ENCODE measurements around the gene TTLL5.
A peak's percentile ranks its signal among the peaks of the same experiment; 100 is the strongest.
"Not testable (repeated sequence)": the region's sequence is repeated elsewhere in the genome, so short reads cannot be mapped to it uniquely, and the experiment has no call there.

Gene TTLL5

DNA sequence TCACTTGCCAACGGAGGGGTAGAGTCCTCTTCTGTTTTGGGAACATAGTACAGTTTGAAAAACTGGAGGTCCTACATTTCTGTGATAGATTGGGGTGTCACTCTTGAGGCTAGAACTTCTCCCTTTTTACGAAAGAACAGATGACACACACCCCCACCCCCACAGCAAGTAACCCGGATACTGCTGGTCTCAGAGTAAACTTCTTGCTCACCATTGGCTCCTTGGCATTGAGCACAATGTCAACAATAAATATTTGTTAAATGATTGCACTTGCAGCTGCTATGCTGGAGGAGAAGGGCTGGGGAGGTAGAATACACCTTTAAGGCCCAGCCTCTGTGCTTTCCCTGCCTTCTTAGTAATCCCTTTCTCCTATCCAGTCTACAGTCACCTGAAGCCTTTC lies 170.9 kb downstream of the TTLL5 start:
- no peak for DNase-seq (ENCODE audit: low read depth in 2 of 2)

DNA sequence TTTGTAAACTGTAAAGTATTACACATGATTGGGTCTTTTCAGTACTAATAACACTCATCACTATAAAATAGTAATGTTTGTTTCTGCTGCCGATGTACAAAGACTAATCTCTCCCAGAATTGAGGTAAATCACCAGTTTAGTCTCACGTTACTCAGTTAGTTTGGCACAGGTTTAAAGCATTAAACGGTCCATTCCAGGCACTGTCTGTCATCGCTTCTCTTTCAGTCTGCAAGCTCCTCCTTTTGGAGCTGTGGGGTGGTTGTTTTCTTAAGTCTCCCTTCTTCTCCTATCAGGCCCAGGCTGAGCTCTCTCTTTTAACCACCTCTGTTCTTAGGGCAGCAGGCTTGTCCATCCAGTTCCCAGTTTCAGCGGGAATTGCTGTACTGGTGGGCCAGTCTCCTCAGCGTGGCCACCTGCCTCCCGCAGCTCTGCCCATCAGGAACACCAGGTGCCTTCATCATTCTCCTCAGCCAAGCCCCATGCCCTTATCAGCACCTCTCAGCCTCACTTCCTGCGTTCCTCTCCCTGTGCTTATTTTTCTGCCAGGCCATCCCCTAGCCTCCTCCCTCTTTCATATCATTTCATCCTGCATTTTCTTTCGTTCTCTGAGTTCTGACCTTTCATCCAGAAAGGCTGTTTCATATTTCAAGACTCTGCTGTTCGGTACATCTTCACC lies 171.7 kb downstream of the TTLL5 start:
- DNase-seq (ENCODE audit: low read depth in 2 of 2) = peak in 1 of 2 experiments; percentile 42

DNA sequence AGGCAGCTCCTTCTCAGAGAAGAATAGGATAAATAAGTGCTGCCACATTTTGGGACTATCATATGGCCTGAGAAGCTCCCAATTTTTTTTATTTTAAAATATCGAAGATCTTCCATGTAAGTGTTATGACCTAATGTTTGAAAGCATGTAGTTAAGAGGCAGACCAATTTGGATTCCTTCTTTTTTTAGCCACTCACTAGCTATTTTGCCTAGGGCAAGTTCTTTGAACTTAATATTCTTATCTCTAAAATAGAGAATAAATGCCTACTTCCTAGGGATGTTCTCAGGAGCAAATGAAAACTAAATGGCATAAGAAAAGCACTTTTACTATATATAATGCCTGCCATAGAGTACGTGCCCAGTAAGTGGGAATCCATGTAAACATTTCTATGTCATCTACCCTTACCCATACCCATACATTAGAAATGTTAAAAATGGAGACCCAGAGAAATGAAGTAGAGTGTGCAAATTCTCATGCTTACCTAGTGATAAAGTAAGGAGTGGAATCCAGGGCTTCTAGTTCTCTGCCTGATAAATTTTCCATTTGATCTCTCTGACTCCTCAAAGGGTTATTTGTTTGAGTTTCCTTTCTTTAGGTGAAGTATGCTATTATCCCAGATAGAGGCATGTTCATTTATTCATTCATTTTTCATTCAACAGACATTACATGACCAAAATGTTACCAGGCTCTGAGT lies 172.4 kb downstream of the TTLL5 start:
- no peak for DNase-seq (ENCODE audit: low read depth in 2 of 2)

DNA sequence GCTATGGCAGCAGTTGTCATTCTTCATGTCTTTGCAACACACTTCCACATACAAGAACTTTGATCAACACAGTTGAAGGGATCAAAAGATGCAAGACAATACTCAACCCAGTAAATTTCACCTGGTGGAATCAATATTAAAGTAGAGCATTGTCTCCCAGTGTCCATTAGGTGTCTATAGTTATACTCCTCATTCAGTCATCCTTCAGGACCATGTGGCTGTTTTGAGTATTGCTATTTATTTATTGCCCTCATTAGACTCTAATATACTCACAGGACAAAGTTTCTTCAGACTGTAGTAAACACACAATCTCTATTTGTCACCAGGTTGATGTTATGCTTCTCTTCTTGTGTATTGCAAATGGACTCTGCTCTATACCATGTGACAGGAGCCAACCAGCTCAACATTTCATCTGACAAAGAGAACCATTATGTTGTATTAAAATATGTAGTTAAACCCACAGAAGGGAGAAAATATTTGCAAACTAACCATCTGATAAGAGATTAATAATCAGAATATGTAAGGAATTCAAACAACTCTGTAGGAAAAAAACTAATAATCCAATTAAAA lies 174.2 kb downstream of the TTLL5 start:
- DNase-seq (ENCODE audit: low read depth in 2 of 2) = no peak

GRCh38 chr14:75835737-75836136 lies 174.7 kb downstream of the TTLL5 start:
- DNase-seq (ENCODE audit: low read depth in 2 of 2) = no peak

GRCh38 chr14:75837151-75837787 lies 176.2 kb downstream of the TTLL5 start:
- DNase-seq (ENCODE audit: low read depth in 2 of 2) = no peak

DNA sequence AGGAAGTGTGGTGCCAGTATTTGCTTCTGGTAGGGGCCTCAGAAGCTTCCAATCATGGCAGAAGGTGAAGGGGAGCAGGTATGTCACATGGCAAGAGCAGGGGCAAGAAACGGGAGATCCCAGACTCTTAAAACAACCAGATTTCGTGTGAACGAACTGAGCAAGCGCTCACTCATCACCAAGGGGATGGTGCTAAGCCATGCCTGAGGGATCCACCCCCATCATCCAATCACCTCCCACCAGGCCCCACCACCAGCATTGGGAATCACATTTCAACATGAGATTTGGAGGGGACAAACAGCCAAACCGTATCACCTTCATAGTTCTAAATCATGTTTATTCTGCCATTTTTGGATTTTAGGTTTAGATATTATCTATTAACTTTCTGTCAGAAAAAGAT lies 179.9 kb downstream of the TTLL5 start:
- DNase-seq (ENCODE audit: low read depth in 2 of 2) = no peak

DNA sequence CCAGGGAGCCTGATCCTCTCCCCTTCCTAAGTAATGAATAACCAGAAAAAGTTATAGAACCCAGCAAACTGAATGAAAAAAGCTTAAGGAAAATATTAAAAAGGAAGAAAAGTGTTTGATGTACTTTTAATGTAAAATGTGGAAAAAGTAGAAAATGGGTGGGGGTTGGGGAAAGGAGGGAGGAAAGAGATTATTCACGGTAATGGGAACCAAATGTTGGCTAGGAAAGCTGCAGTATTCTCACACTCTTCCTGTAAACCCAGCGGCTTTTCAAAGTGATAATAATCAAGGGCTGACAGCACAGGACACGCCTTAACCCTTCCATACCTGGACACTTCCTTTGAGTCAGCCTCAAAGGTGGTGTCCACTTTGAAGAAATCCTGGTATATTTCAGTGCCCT lies 181.5 kb downstream of the TTLL5 start:
- DNase-seq (ENCODE audit: low read depth in 2 of 2) = no peak

- no peak for DNase-seq (ENCODE audit: low read depth in 2 of 2)
Measured at GRCh38 chr14:75844486-75844885, 183.4 kb downstream of the TTLL5 start.

GRCh38 chr14:75845136-75845804 lies 184.2 kb downstream of the TTLL5 start:
- DNase-seq (ENCODE audit: low read depth in 2 of 2) = no peak

DNA sequence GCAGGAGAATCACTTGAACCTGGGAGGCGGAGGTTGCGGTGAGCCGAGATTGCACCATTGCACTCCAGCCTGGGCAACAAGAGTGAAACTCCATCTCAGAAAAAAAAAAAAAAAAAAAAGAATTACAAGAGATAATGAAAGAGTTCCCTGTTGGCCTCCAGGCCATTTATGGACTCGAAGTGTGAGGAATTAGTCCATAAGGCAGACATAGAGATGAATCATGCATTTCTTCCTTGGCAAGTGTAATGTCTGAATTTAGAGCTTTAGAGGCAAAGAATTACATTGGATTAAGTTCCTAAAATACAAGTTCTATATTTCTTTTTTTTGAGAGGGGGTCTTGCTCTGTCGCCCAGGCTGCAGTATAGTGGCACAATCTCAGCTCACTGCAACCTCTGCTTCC lies 185.6 kb downstream of the TTLL5 start:
- DNase-seq (ENCODE audit: low read depth in 2 of 2) = not testable (repeated sequence)

GRCh38 chr14:75847584-75847983 lies 186.5 kb downstream of the TTLL5 start:
- DNase-seq (ENCODE audit: low read depth in 2 of 2) = no peak

GRCh38 chr14:75848167-75848913 lies 187.3 kb downstream of the TTLL5 start:
- no peak for DNase-seq (ENCODE audit: low read depth in 2 of 2)

DNA sequence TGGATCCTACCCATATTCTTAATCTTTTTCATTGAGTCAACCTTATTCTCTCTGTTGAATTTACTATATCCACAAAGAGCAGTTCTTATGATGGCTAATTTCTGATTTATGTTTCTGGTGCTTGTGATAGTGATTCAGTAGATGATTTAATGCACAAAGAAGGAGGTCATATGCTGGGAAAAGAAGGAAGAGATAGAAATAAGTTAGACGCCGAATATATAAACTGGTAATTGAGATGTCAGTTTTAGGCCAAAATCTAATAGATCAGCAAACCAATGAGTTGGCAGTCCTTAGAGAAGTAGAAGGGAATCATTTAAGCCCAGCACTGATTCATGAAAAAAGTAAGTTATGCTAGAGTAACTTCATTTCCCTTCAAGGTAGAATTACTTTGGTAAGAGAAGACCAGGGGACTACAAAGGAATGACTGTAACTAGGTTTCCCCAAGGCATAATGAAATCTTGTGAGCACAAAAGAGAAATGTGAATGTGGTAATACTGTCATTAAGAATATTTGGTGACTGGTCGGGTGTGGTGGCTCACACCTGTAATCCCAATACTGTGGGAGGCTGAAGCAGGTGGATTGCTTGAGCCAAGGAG lies 188.4 kb downstream of the TTLL5 start:
- DNase-seq (ENCODE audit: low read depth in 2 of 2) = no peak

GRCh38 chr14:75851574-75851866 lies 190.5 kb downstream of the TTLL5 start:
- no peak for DNase-seq (ENCODE audit: low read depth in 2 of 2)

DNA sequence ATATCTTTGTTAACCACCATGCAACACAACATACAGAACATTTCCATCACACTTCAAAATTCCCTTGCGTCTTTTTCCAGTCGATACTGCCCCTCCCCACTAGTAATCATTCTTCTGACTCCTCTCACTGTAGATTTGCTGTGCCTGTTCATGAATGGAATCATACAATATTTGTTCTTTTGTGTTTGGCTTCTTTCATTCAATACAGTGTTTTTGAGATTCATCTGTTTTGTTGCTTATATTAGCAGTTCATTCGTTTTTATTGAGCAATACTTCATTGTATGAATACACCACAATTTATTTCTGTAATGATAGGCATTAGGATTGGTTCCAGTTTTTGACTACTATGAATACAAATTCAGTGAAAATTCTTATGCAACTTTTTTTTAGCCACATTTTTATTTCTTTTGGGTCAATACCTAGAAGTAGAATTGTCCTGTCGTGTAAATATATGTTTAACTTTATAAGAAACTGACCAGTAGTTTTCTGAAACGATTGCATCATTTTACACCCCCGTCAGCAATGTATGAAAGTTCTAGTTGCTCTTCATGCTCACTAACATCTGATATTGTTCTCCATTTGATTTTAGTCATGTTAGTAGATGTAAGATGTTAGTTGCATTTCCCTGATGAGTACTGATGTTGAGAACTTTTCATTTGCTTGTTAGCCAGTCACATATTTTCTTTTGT lies 193.2 kb downstream of the TTLL5 start:
- no peak for DNase-seq (ENCODE audit: low read depth in 2 of 2)

GRCh38 chr14:75857199-75857598 lies 196.2 kb downstream of the TTLL5 start:
- DNase-seq (ENCODE audit: low read depth in 2 of 2) = no peak

- no peak for DNase-seq (ENCODE audit: low read depth in 2 of 2)
Measured at GRCh38 chr14:75858362-75858761, 197.3 kb downstream of the TTLL5 start.

- no peak for DNase-seq (ENCODE audit: low read depth in 2 of 2)
Measured at GRCh38 chr14:75859746-75860145, 198.7 kb downstream of the TTLL5 start.

- no peak for DNase-seq (ENCODE audit: low read depth in 2 of 2)
Measured at GRCh38 chr14:75860561-75861160, 199.6 kb downstream of the TTLL5 start.

All from fibroblast of skin of left biceps (primary cell).